ENCODE measurements around the gene ZDHHC9.

Gene ZDHHC9

GRCh38 chrX:129768186-129768585 is 75.5 kb downstream of the ZDHHC9 start:
- DNase-seq: no peak

DNA sequence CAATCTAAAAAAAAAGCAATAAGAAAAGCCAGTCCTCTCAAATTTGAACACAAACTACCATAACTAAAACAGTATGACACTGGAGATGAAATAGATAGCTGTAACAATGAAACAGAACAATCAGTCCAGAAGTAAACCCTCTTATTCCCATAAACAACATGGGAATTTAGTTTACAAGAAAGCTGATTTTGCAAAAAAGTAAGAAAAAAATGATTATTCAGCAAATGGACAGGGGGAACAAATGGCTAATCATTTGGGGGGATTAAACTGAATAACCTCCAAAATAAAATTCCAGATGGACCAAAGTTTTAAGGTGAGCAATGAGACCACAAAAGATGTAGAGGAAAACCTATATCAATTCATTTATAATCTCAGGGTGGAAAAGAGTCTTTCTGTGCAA is 80.0 kb downstream of the ZDHHC9 start:
- no peak for DNase-seq

DNA sequence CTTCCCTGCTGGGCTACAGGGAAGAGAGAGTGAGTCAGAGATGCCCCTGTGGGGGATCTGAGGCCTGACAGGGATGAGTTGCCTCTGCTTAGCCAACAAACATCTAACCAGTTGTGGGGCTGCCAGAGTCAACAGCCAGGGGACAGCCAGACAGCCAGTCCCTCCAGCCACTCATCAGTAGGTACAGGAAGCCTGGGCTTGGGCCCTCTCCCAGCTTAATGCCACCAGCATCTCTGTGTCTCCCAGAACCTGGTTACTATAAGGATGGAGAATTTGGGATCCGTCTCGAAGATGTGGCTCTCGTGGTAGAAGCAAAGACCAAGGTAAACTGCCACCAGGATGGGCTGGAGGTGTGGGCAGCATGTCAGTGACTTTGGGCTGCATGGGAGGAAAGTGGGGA is 81.2 kb downstream of the ZDHHC9 start:
- DNase-seq: no peak

- no peak for DNase-seq
Measured at GRCh38 chrX:129761596-129761995, 82.1 kb downstream of the ZDHHC9 start.

DNA sequence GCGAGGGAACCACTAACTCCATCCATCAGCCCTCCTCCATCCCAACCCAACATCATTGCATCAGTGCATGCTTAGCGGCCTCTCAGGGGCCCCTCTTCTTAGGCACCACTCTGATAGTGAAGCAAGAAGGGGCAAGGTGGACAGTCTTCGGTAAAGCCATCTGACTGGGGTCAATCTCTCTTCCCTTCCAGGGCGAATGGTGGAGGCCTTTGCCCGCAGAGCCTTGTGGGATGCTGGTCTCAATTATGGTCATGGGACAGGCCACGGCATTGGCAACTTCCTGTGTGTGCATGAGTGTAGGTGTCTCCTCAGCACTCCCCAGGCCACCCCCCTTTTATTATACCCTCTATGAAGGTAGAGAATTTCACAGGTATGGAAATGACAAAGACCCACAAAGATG is 82.7 kb downstream of the ZDHHC9 start:
- DNase-seq: no peak

GRCh38 chrX:129760155-129760554 is 83.5 kb downstream of the ZDHHC9 start:
- DNase-seq: no peak

DNA sequence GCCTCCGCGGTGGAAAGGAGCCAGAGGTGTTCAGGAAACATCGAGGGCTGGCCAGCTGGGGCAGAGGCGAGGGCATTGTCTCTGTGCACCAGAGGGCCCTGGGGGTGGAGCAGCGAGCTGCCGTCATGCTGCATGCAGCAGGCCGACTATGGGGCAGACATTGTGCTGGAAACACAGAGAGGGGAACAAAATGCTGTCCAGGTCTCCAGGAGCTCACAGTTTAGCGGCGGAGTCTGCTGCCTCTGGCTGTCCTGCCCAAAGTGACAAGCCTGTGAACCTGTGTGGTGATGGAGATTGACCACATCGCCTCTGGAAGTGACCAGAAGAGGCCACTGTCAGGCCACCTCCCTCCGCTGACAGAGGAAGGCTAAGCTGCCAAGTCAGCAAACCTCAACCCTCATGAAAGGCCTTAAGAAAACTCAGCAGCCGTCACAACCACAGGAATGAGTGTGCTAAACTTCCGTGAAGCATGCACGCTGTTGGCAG is 84.1 kb downstream of the ZDHHC9 start:
- DNase-seq: no peak

DNA sequence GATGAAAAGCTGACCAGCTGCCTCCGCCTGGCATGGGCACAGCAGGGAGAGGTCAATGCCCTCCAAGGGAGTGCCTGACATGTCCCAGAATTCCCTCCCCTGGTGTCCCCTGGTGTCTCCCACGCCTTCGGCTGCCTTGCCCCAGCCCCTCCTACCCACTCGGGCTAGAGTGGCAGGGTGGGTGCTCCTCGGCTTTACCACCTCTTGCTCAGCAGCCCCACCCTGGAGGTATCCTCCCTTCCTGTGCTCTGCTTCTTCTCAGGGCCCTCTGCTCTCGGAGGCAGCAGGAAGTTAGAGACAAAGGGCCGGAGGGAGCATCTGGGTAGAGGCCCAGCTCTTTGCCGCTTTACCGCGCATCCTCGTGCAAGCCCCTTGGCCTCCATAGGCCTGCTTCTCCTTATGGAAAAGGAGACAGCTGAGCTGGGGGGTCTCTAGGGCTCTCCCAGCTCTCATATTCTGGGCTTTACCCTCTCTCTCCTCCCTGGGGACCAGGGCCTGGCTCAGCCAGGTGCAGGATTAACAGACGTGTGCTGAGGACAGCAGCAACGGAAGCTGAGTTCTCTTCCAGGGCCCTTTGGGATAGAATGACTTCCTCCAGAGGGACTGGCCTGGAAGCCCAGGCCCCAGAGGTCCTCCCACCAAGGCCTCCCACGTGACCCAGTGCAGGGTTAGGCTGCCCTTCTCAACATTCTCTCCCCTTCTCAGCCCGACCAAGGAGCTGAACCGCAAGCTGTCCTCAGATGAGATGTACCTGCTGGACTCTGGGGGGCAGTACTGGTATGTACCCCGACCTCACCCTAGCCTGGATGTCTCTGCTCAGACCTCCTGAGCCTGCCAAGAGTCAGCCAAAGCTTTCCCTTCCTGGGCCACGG is 87.7 kb downstream of the ZDHHC9 start:
- no peak for DNase-seq

DNA sequence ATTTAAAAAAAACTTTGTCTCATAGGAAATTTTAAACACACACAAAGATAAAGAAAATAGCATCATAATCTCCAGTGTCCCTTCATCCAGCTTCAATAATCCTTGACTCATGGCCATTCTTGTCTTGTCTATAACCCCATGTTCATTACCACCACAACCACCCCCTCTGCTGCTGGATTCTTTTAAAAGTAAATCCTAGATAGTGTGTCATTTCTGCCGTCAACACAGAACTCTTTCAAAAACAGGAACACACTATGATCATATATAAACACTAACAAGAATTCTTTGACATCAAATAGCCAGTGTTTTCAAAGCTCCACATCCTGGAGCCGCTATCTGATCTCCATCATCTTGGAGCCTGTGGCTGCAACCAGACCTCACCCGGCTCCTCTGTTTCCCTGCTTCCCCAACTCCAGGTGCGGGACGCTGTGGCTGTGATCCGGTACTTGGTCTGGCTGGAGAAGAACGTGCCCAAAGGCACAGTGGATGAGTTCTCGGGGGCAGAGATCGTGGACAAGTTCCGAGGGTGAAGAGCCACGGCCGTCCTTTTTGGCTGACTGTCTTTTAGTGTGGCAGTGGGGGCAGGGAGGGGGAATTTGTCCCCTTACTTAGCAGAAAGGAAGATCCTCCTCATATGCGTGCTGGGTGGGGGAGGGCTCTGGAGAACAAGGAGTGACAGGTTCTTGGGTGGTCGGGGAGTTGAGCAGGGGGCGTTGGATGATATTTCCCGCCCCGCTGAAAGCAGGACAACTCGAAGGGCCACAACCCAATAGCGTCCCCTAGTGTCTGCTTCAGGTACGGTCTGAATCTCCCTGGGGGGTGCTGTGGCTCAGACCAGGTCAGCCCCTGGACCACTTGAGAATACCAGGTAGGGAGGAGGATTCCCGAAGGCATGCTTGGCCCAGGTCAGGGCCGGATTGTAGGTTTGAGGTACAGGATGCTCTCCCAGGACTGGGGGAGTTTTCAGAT is 89.3 kb downstream of the ZDHHC9 start:
- no peak for DNase-seq
